ENCODE results near the gene PNPLA5. TPM values are rescaled to one million over a fixed set of nuclear protein-coding genes. Genes with fewer than 3 reads are reported as not detected.

PNPLA5 gene
- total and polyA plus RNA-seq, 2 of the 8 experiments (the other 6 are each of a cell fraction or from before 2014, with no cell fraction given): 3.9 to 6.8 TPM

DNA sequence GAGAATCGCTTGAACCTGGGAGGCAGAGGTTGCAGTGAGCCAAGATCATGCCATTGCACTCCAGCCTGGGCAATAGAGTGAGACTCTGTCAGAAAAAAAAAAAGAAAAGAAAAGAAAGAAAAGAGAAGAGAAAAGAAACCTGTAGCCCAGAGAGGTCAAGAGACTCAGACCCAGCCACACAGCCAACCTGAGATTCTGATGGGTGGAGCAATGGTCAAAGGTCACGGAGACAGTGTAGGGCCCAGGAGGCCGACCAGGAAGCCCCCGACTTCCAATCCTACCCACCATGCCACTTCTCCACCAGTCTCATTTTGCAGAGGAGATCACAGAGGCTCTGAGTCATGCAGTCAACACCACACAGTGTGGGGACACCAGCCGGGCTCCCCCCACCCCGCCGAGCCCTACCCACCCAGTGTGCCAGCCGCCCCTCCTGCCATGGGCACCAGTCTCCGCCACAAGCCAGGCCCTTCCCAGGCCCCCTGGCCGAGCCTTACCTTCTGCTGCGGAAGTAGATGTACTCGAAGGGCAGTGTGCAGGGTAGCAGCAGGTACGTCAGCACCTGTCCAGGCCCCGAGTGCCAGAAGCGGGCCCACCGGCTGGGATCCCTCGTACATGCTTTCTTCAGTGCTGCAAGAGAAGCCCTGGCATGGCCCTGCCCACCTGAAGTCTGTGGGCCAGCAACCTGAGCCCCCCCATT is 7.9 kb downstream of the PNPLA5 start:
- Histone ChIP-seq H3K23ac (ENCODE audit: insufficient read length) (no peak overlapping the region), H3K4me2 (ENCODE audit: insufficient read depth in 1 of 2, low read depth in 2 of 2, low read length in 2 of 2) (no peak overlapping the region), H3K4me1 (replicated peaks in 1 of 4; ENCODE audit: control insufficient read depth in 3 of 4, insufficient read depth in 4 of 4, low read length in 3 of 4) (peaks cover 0 to 3% (median 2%) of the 10 kb centered on the region in 4 experiments; a peak in 1 of 7 replicates), H2BK15ac (ENCODE audit: low read length) (0 out of 2 replicates have a peak overlapping the region, but pooled peaks have one; percentile 48), H3K27ac (ENCODE audit: low read depth, low read length) (no peak overlapping the region), H2BK5ac (ENCODE audit: low read depth, low read length) (no peak overlapping the region), H3K18ac (ENCODE audit: extremely low read depth, low read length) (no peak overlapping the region), H3K79me1 (ENCODE audit: low read depth, low read length) (no peaks in the 10 kb centered on the region), H3K79me2 (ENCODE audit: control insufficient read depth in 1 of 2, insufficient read depth in 2 of 2, low read length in 2 of 2) (no peaks in the 10 kb centered on the region), H2AK5ac (ENCODE audit: low read depth, low read length) (no peak overlapping the region), H3K14ac (ENCODE audit: insufficient read length) (no peak overlapping the region), H3K4me3 (ENCODE audit: extremely low read depth in 1 of 4, insufficient read depth in 2 of 4, low read depth in 3 of 4, low read length in 4 of 4) (no peak overlapping the region), H2BK120ac (replicated peaks; ENCODE audit: low read depth, low read length) (no peak overlapping the region), H3K56ac (replicated peaks; ENCODE audit: insufficient read length, low read depth, low read length) (no peak overlapping the region), H3K27me3 (replicated peaks in 1 of 4; ENCODE audit: control insufficient read depth in 3 of 4, extremely low read depth in 1 of 4, insufficient read depth in 3 of 4, low read length in 3 of 4) (no peaks in the 10 kb centered on the region), H3K9me3 (ENCODE audit: insufficient read depth in 2 of 2, low read depth in 1 of 2, low read length in 1 of 2) (no peaks in the 10 kb centered on the region), H3K4ac (replicated peaks; ENCODE audit: insufficient read length, low read depth, low read length) (no peak overlapping the region), H3K23me2 (ENCODE audit: low read depth, low read length) (no peaks in the 10 kb centered on the region), H4K5ac (ENCODE audit: insufficient read length, low read depth, low read length) (no peak overlapping the region), H4K20me1 (replicated peaks in 1 of 2; ENCODE audit: control insufficient read depth in 1 of 2, insufficient read depth in 2 of 2, low read length in 2 of 2) (peaks cover 0 to 8% of the 10 kb centered on the region in 2 experiments), H2AFZ (ENCODE audit: low read length) (no peak overlapping the region), H4K91ac (replicated peaks; ENCODE audit: insufficient read length, low read length) (no peak overlapping the region), H3K36me3 (ENCODE audit: control insufficient read depth in 2 of 4, insufficient read depth in 4 of 4, low read length in 3 of 4) (0 out of 8 replicates have a peak, but pooled peaks cover 0 to 2% (median 0%) of the 10 kb centered on the region in 4 experiments), H2BK20ac (ENCODE audit: low read length) (no peak overlapping the region), H3K9ac (replicated peaks in 1 of 4; ENCODE audit: extremely low read depth in 1 of 4, low read depth in 3 of 4, low read length in 3 of 4) (no peak overlapping the region), H4K8ac (ENCODE audit: extremely low read depth, insufficient read depth, low read length) (peak overlapping the region; percentile 12; the same call in 1 of the 2 replicates), H2BK12ac (ENCODE audit: low read depth, low read length) (no peak overlapping the region)
- ChIA-PET CTCF (ENCODE audit: partially characterized antibody) (interaction anchor here (0.6 to 7.5 kb wide), 61 partner anchors 7 to 1653 kb away, joined by 3 to 226 read pairs (median 4); partner anchors contain the start of genes PNPLA3 and PNPLA5), POLR2A (ENCODE audit: partially characterized antibody) (interaction anchor here (1.1 to 2.5 kb wide), 3 partner anchors 7 to 16 kb away, joined by 4 to 10 read pairs (median 6); no protein-coding TSS in a partner anchor)
- whole genome bisulfite sequencing, 2 experiments (ENCODE audit: extremely low coverage in 1 of 2, insufficient coverage in 1 of 2, insufficient read length in 1 of 2, insufficient replicate concordance in 2 of 2, low coverage in 1 of 2, low lambda C conversion rate in 2 of 2, missing lambda C conversion rate in 1 of 2): 93% methylated on average over 11 of the region's 17 CpGs; no CpG with 5 or more reads in 1 of the 2 experiments
- DNase-seq (ENCODE audit: low read depth in 1 of 2, low spot score in 2 of 2): no peak
- no peak for FAIRE-seq
- TF ChIP-seq, protein P1, sequence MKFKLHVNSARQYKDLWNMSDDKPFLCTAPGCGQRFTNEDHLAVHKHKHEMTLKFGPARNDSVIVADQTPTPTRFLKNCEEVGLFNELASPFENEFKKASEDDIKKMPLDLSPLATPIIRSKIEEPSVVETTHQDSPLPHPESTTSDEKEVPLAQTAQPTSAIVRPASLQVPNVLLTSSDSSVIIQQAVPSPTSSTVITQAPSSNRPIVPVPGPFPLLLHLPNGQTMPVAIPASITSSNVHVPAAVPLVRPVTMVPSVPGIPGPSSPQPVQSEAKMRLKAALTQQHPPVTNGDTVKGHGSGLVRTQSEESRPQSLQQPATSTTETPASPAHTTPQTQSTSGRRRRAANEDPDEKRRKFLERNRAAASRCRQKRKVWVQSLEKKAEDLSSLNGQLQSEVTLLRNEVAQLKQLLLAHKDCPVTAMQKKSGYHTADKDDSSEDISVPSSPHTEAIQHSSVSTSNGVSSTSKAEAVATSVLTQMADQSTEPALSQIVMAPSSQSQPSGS (IDR thresholded peaks at IDR 0.05; ENCODE audit: low read length): no peak
- no peak for TF ChIP-seq TAF1 (IDR thresholded peaks at IDR 0.05; ENCODE audit: low read depth, low read length)
- TF ChIP-seq RFX5 (IDR thresholded peaks at IDR 0.05; ENCODE audit: borderline replicate concordance, low read depth, low read length): no peak
- no peak for TF ChIP-seq EZH2 (IDR thresholded peaks at IDR 0.05; ENCODE audit: low read depth, low read length, severe bottlenecking)
- TF ChIP-seq GTF2F1 (IDR thresholded peaks at IDR 0.05; ENCODE audit: borderline replicate concordance, low read depth, low read length): no peak
- no peak for TF ChIP-seq FOSL1 (IDR thresholded peaks at IDR 0.05; ENCODE audit: insufficient read depth, low read depth, low read length)
- TF ChIP-seq POLR2A (IDR thresholded peaks at IDR 0.05; ENCODE audit: control extremely low read depth in 1 of 2, low read depth in 2 of 2, low read length in 2 of 2): no peak
- no peak for TF ChIP-seq SRF (IDR thresholded peaks at IDR 0.05; ENCODE audit: low read depth, low read length)
- TF ChIP-seq SP1 (IDR thresholded peaks at IDR 0.05; ENCODE audit: low read depth, low read length): no peak
- no peak for TF ChIP-seq TEAD4 (IDR thresholded peaks at IDR 0.05; ENCODE audit: low read depth, low read length)
- no peak for TF ChIP-seq RXRA (IDR thresholded peaks at IDR 0.05; ENCODE audit: insufficient read depth, low read depth, low read length)
- TF ChIP-seq SP2 (IDR thresholded peaks at IDR 0.05; ENCODE audit: low read length): no peak
